ENCODE results near the gene OSCP1.
A peak's percentile ranks its signal among the peaks of the same experiment; 100 is the strongest.

Gene OSCP1

DNA sequence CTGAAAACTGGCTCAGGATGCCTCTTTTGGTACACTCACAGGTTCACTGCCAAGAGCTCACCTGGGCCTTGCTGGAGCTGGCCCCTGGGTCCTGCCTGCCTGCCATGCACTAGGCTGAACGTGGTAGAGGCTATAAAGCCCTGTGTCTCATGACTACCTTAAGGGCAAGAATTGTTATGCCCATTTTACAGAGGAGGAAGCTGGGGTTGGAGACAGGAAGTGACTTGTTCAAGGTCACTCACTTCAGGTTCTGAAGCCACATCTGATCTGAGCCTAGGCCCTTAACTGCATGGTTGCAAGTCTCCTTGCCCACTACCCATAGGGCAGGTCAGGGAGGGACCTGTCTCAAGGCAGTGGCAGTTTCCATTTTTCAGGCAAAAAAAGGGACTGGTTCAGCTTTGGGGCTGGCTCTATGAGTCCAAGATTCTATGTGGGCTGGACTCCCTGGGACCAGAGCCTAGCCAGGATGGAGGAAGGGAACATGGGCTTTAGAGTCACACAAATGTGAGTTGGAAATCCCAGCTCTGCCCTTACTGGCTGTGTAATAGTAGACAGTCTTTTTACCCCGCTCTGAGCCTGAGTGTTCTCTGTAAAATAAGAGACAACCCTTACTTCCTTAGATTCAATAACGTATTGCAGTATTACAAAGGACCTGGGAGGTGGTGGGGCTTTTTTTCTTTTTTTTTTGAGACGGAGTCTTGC lies 72.3 kb downstream of the OSCP1 start:
- peak overlapping the region; percentile 59 for H3K9ac ChIP-seq (ENCODE audit: low read length)
- H3K9me2 ChIP-seq (ENCODE audit: low read depth, low read length) = no peaks in the 10 kb centered on the region
- H3K79me2 ChIP-seq (ENCODE audit: insufficient read depth, low read length) = peaks cover 11% of the 10 kb centered on the region; the same call in 1 of the 2 replicates
- H3K9me3 ChIP-seq (ENCODE audit: low read length) = no peaks in the 10 kb centered on the region
- peak overlapping the region; percentile 41 for H3K4me2 ChIP-seq (ENCODE audit: low read length)
- no peak for TF ChIP-seq EZH2 (IDR thresholded peaks at IDR 0.05; ENCODE audit: borderline replicate concordance, low read length)
- TF ChIP-seq, protein P1, sequence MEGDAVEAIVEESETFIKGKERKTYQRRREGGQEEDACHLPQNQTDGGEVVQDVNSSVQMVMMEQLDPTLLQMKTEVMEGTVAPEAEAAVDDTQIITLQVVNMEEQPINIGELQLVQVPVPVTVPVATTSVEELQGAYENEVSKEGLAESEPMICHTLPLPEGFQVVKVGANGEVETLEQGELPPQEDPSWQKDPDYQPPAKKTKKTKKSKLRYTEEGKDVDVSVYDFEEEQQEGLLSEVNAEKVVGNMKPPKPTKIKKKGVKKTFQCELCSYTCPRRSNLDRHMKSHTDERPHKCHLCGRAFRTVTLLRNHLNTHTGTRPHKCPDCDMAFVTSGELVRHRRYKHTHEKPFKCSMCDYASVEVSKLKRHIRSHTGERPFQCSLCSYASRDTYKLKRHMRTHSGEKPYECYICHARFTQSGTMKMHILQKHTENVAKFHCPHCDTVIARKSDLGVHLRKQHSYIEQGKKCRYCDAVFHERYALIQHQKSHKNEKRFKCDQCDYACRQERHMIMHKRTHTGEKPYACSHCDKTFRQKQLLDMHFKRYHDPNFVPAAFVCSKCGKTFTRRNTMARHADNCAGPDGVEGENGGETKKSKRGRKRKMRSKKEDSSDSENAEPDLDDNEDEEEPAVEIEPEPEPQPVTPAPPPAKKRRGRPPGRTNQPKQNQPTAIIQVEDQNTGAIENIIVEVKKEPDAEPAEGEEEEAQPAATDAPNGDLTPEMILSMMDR (IDR thresholded peaks at IDR 0.05; ENCODE audit: low read length) = no peak
- H3K4me1 ChIP-seq (ENCODE audit: insufficient read depth, low read length, severe bottlenecking) = peaks cover 64% of the 10 kb centered on the region
- H3K36me3 ChIP-seq (ENCODE audit: insufficient read depth, low read length) = peaks cover 2% of the 10 kb centered on the region; the same call in 1 of the 2 replicates
- no peaks in the 10 kb centered on the region for H3F3A ChIP-seq (ENCODE audit: insufficient read depth, low read length)
- H3K27ac ChIP-seq (ENCODE audit: low read depth, low read length, poor library complexity, severe bottlenecking) = peak overlapping the region; percentile 90
- no peak overlapping the region for H3K4me3 ChIP-seq (ENCODE audit: low read depth, low read length, poor library complexity, severe bottlenecking)
- no peaks in the 10 kb centered on the region for H4K20me1 ChIP-seq (ENCODE audit: insufficient read depth, low read length)
- no peaks in the 10 kb centered on the region for H3K27me3 ChIP-seq (ENCODE audit: insufficient read depth, low read length)
- no peak overlapping the region for H2AFZ ChIP-seq (ENCODE audit: low read length)

GRCh38 chr1:36372617-36373016 lies 77.6 kb downstream of the OSCP1 start:
- Histone ChIP-seq H3K79me2 (ENCODE audit: insufficient read depth, low read length) (peaks cover 12% of the 10 kb centered on the region), H3K9ac (ENCODE audit: low read length) (peak overlapping the region; percentile 19; the same call in 1 of the 2 replicates), H3K9me3 (ENCODE audit: low read length) (no peaks in the 10 kb centered on the region), H3K4me1 (ENCODE audit: insufficient read depth, low read length, severe bottlenecking) (peaks cover 82% of the 10 kb centered on the region), H3K4me3 (ENCODE audit: low read depth, low read length, poor library complexity, severe bottlenecking) (no peak overlapping the region), H3K4me2 (ENCODE audit: low read length) (peak overlapping the region; percentile 30; the same call in 1 of the 2 replicates), H3K27me3 (ENCODE audit: insufficient read depth, low read length) (no peaks in the 10 kb centered on the region), H3K27ac (ENCODE audit: low read depth, low read length, poor library complexity, severe bottlenecking) (peak overlapping the region; percentile 87), H2AFZ (ENCODE audit: low read length) (no peak overlapping the region), H3F3A (ENCODE audit: insufficient read depth, low read length) (0 out of 2 replicates have a peak, but pooled peaks cover 7% of the 10 kb centered on the region), H4K20me1 (ENCODE audit: insufficient read depth, low read length) (no peaks in the 10 kb centered on the region), H3K36me3 (ENCODE audit: insufficient read depth, low read length) (peaks cover 15% of the 10 kb centered on the region; the same call in 1 of the 2 replicates), H3K9me2 (ENCODE audit: low read depth, low read length) (no peaks in the 10 kb centered on the region)
- TF ChIP-seq, protein P1 (IDR thresholded peaks at IDR 0.05; ENCODE audit: low read length) = no peak
- TF ChIP-seq EZH2 (IDR thresholded peaks at IDR 0.05; ENCODE audit: borderline replicate concordance, low read length) = no peak

DNA sequence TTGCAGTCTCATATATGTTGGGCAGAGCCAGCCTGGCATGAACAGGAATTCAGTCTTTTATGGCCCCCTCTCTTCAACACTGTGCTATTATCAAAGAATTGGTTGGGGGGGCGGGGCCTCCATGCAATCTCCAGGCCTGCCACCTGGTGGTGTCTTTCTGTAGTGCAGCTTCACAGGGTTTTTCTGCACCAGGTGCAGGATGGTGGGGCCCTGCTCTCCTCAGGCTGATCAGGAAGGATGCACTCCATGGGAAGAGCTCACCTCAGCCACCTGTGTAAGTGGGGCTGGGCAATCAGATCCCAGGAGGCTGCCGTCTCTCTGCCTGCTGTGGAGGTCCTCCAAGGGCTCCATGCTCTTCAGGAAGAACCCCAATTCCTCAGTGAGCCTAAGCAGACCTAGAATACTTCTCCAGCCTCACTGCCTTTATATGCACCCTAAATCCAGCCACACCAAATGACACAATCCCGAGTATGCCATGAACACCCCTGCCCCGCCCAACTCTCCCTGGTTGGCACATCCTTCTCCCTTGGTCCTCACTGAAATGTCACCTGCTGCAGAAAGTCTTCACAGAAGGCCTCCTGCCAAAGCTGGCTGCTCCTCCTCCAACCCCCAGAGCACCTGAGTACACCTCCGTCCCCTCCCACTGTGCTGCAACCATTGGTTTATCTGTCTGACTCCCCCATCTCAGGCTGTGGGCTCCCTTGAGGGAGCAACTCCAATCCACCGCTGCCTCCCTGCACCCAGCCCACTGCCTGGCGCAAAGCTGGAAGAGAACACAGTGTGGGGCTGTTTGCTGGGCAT lies 81.0 kb downstream of the OSCP1 start:
- TF ChIP-seq, protein P1 (IDR thresholded peaks at IDR 0.05; ENCODE audit: low read length) = peak; percentile 90
- no peak for TF ChIP-seq EZH2 (IDR thresholded peaks at IDR 0.05; ENCODE audit: borderline replicate concordance, low read length)
- Histone ChIP-seq H3F3A (ENCODE audit: insufficient read depth, low read length) (0 out of 2 replicates have a peak, but pooled peaks cover 7% of the 10 kb centered on the region), H3K27ac (ENCODE audit: low read depth, low read length, poor library complexity, severe bottlenecking) (peak overlapping the region; percentile 87), H3K36me3 (ENCODE audit: insufficient read depth, low read length) (peaks cover 36% of the 10 kb centered on the region; the same call in 1 of the 2 replicates), H3K27me3 (ENCODE audit: insufficient read depth, low read length) (no peaks in the 10 kb centered on the region), H3K9me3 (ENCODE audit: low read length) (no peaks in the 10 kb centered on the region), H4K20me1 (ENCODE audit: insufficient read depth, low read length) (no peaks in the 10 kb centered on the region), H3K9ac (ENCODE audit: low read length) (no peak overlapping the region), H3K4me2 (ENCODE audit: low read length) (no peak overlapping the region), H3K79me2 (ENCODE audit: insufficient read depth, low read length) (peaks cover 12% of the 10 kb centered on the region), H2AFZ (ENCODE audit: low read length) (no peak overlapping the region), H3K4me1 (ENCODE audit: insufficient read depth, low read length, severe bottlenecking) (peaks cover 52% of the 10 kb centered on the region), H3K9me2 (ENCODE audit: low read depth, low read length) (no peaks in the 10 kb centered on the region), H3K4me3 (ENCODE audit: low read depth, low read length, poor library complexity, severe bottlenecking) (no peak overlapping the region)
